Spleen (tissue), 7 donors: ENCODE data around the gene MCM3AP.

Source experiments
- CTCF ChIP-seq, 11 experiments: fragments of 200-600 bp in 7 of 11; fragments of 450-650 bp in 4 of 11; sonication (generic) in 4 of 11; IDR thresholded peaks in 8 of 11; conservative IDR thresholded peaks in 3 of 11; 1 replicate in 7 of 11; 2 replicates in 4 of 11; pipeline versions ENCODE4 v1.4.0 to v1.8.0; 2016 to 2021; ENCODE audit warnings: antibody characterized with exemption in 11 of 11, inconsistent platforms in 4 of 11, mild to moderate bottlenecking in 1 of 11
- POLR2A ChIP-seq, 3 donors: fragments of 450-650 bp; IDR thresholded peaks; one replicate each; pipeline ENCODE4 v1.5.1; 2017; ENCODE audit warnings: antibody characterized with exemption in 3 of 3, mild to moderate bottlenecking in 1 of 3
- donor health status: DM: no; HTN: no; CAD: no; lungs with moderate emphysema.
- donor health status: DM: no; HTN: no; CAD: no.
- donor health status: DM: no; HTN: no; CAD: no.

DNA sequence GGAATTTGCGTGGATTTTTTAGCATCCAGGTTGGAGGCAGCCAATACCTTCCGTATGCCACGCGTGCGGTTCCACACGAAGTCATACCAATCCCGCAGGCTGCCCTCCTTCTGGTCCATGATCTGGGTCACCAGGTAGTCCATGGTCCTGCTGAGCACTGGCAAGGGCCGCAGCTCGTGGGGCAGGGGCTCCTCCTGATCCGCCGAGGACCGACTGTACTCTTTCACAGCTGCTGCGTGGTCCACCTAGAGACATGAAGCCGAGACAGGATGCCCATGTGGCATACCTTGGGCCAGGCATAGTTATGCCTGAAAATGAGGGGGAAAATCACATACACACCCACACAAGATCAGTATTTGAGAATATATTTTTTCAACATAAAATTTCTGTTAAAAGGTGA is 12.1 kb downstream of the MCM3AP start:
- TF ChIP-seq CTCF (IDR thresholded peaks at IDR 0.05 in 8 of 11, conservative IDR thresholded peaks at IDR 0.05 in 3 of 11) (no peak), POLR2A (IDR thresholded peaks at IDR 0.05) (no peak)
